Liver (tissue), 9 donors: ENCODE data around the gene TACC2. TPM values are rescaled to one million over a fixed set of nuclear protein-coding genes. Genes with fewer than 3 reads are reported as not detected.

Experiments used
- DNase-seq: peaks from one replicate; pipeline ENCODE4 v3.0.0-alpha.2; 2017; ENCODE audit warnings: low spot score
- H3K27ac ChIP-seq, 2 donors: one replicate each; pipeline ENCODE4 v1.7.0; 2013; ENCODE audit warnings: inconsistent platforms in 2 of 2, low read length in 2 of 2, control low read depth in 1 of 2, low read depth in 1 of 2, mild to moderate bottlenecking in 1 of 2
- H3K27me3 ChIP-seq, 4 donors: one replicate each; pipeline versions ENCODE4 v1.6.1 to v1.7.0; 2013; ENCODE audit warnings: low read length in 3 of 4, inconsistent platforms in 1 of 4, mild to moderate bottlenecking in 1 of 4, moderate library complexity in 1 of 4; ENCODE audit not compliant: control insufficient read depth in 4 of 4, insufficient read depth in 4 of 4
- H3K36me3 ChIP-seq, 4 donors: one replicate each; pipeline versions ENCODE4 v1.6.1 to v1.7.0; 2013; ENCODE audit warnings: low read length in 3 of 4, mild to moderate bottlenecking in 3 of 4, low read depth in 1 of 4, moderate library complexity in 1 of 4; ENCODE audit not compliant: control insufficient read depth in 4 of 4, insufficient read depth in 3 of 4
- H3K4me1 ChIP-seq, 4 donors: one replicate each; pipeline versions ENCODE4 v1.6.1 to v1.7.0; 2013; ENCODE audit warnings: low read length in 3 of 4, mild to moderate bottlenecking in 3 of 4, moderate library complexity in 1 of 4; ENCODE audit not compliant: control insufficient read depth in 4 of 4, insufficient read depth in 4 of 4
- H3K4me3 ChIP-seq, 3 donors: one replicate each; pipeline versions ENCODE4 v1.6.1 to v1.7.0; 2013; ENCODE audit warnings: low read length in 3 of 3, control low read depth in 1 of 3, low read depth in 1 of 3, mild to moderate bottlenecking in 1 of 3
- H3K9ac ChIP-seq, 2 donors: one replicate each; pipeline ENCODE4 v1.7.0; 2013; ENCODE audit warnings: low read length in 2 of 2, mild to moderate bottlenecking in 2 of 2, moderate library complexity in 2 of 2, control low read depth in 1 of 2, low read depth in 1 of 2
- H3K9me3 ChIP-seq, 4 donors: one replicate each; pipeline versions ENCODE4 v1.6.1 to v1.7.0; 2013; ENCODE audit warnings: low read length in 3 of 4; ENCODE audit not compliant: control insufficient read depth in 4 of 4
- EGR1 ChIP-seq, 2 donors: IDR thresholded peaks; 2 replicates each; pipeline ENCODE4 v1.6.1; 2016 to 2018; ENCODE audit warnings: antibody characterized with exemption in 2 of 2, low read depth in 2 of 2
- FOXA1 ChIP-seq: IDR thresholded peaks from 2 replicates; pipeline ENCODE4 v1.6.1; 2016; ENCODE audit warnings: antibody characterized with exemption
- FOXA2 ChIP-seq: IDR thresholded peaks from 2 replicates; pipeline ENCODE4 v1.6.1; 2016; ENCODE audit warnings: antibody characterized with exemption
- GABPA ChIP-seq, 2 donors: IDR thresholded peaks in 1 of 2; conservative IDR thresholded peaks in 1 of 2; 2 replicates each; pipeline ENCODE4 v1.6.1; 2016; ENCODE audit warnings: antibody characterized with exemption in 2 of 2, mild to moderate bottlenecking in 1 of 2, moderate library complexity in 1 of 2
- HNF4A ChIP-seq, 2 donors: conservative IDR thresholded peaks; 2 replicates each; pipeline ENCODE4 v1.6.1; 2016; ENCODE audit warnings: antibody characterized with exemption in 2 of 2, mild to moderate bottlenecking in 2 of 2
- HNF4G ChIP-seq: IDR thresholded peaks from 2 replicates; pipeline ENCODE4 v1.6.1; 2016; ENCODE audit warnings: antibody characterized with exemption
- JUND ChIP-seq, 2 donors: IDR thresholded peaks; 2 replicates each; pipeline ENCODE4 v1.6.1; 2016; ENCODE audit warnings: antibody characterized with exemption in 2 of 2
- MAX ChIP-seq: IDR thresholded peaks from 2 replicates; pipeline ENCODE4 v1.6.1; 2016; ENCODE audit warnings: antibody characterized with exemption
- NR2F2 ChIP-seq: IDR thresholded peaks from 2 replicates; pipeline ENCODE4 v1.6.1; 2016; ENCODE audit warnings: antibody characterized with exemption
- RAD21 ChIP-seq, 2 donors: IDR thresholded peaks; 2 replicates each; pipeline ENCODE4 v1.6.1; 2016; ENCODE audit warnings: antibody characterized with exemption in 2 of 2, mild to moderate bottlenecking in 2 of 2
- REST ChIP-seq: IDR thresholded peaks from 2 replicates; pipeline ENCODE4 v1.6.1; 2016; ENCODE audit warnings: antibody characterized with exemption, mild to moderate bottlenecking
- RXRA ChIP-seq, 2 donors: IDR thresholded peaks; 2 replicates each; pipeline ENCODE4 v1.6.1; 2017 to 2018; ENCODE audit warnings: antibody characterized with exemption in 2 of 2, mild to moderate bottlenecking in 1 of 2
- SP1 ChIP-seq: IDR thresholded peaks from 2 replicates; pipeline ENCODE4 v1.6.1; 2018; ENCODE audit warnings: antibody characterized with exemption, mild to moderate bottlenecking
- TAF1 ChIP-seq: conservative IDR thresholded peaks from 2 replicates; pipeline ENCODE4 v1.6.1; 2016; ENCODE audit warnings: antibody characterized with exemption, mild to moderate bottlenecking
- YY1 ChIP-seq: IDR thresholded peaks from 2 replicates; pipeline ENCODE4 v1.6.1; 2016; ENCODE audit warnings: antibody characterized with exemption, mild to moderate bottlenecking
- WGBS: extraction: QIAGEN DNeasy Blood & Tissue Kit; methylation state at CpG from one replicate; pipeline ENCODE4 v1.1.7; 2013; 5-methylcytosine and 5-hydroxymethylcytosine counted together
- polyA plus RNA-seq, 2 donors: library from polyadenylated mRNA; stranded (reverse) in 1 of 2; unstranded in 1 of 2; fragments of 200-250 nt in 1 of 2; fragments of >200 nt in 1 of 2; fragmentation: Nextera tagmentation in 1 of 2; extraction: Ambion mirVana in 1 of 2; gene quantifications; one replicate each; pipeline versions ENCODE4 v1.2.1 to v1.2.3, GENCODE V29; 2013 to 2015
- total RNA-seq, 2 donors: library from RNA; depleted of rRNA; stranded (reverse); fragments of >200 nt; gene quantifications; one replicate each; pipeline ENCODE4 v1.2.3, GENCODE V29; 2014
- TF ChIP-seq, protein P1 (sequence below): IDR thresholded peaks from 2 replicates; pipeline ENCODE4 v1.6.1; 2016; ENCODE audit warnings: antibody characterized with exemption
- TF ChIP-seq, protein P2 (sequence below): IDR thresholded peaks from 2 replicates; pipeline ENCODE4 v1.6.1; 2016; ENCODE audit warnings: antibody characterized with exemption
- TF ChIP-seq, protein P3 (sequence below): fragments of 150-350 bp; IDR thresholded peaks from 2 replicates; pipeline ENCODE4 v1.5.1; 2017; ENCODE audit warnings: improper control_type of control experiment, low read depth, low read length; ENCODE audit not compliant: missing input control
- donor health status: healthy.
- donor health status: healthy.
- donor health status: healthy.
- donor health status: healthy.
- donor health status: healthy.

TACC2 gene
- total and polyA plus RNA-seq, 4 donors = 1.5 to 9.1 (median 7.8) TPM

DNA sequence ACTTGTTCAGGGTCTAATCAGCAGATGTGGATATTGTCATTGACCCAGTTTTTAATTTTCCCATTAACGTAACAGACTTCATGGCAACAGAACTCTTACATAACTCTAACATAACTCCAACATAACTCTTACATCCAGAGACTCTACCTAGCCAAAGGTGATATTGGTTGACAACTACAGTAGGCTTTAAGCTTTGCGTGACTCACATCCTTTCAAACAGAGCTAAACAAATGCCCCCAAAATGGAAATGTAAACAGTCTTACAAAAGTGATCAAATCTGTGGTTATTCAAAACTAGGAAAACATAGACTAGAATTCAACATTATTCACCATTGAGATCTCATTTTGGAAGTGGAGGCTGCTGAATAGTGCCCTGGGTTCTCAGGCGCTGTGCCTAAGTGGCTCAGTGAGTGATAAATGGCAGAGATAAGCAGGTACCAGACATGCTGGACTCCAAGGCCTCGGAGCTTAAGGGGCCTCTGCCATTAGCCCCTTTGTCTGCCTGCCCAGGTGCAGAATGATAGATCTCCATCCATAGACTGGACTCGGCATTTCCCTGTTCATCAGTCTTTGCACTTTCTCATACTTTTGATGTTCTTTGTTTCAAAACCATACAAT is 247.8 kb downstream of the TACC2 start:
- Histone ChIP-seq H3K4me3 (no peak overlapping the region), H3K27ac (no peak overlapping the region), H3K36me3 (peaks cover 0 to 25% (median 10%) of the 10 kb centered on the region in 4 donors), H3K27me3 (no peaks in the 10 kb centered on the region), H3K9me3 (no peaks in the 10 kb centered on the region), H3K4me1 (no peaks in the 10 kb centered on the region), H3K9ac (no peak overlapping the region)
- 98% methylated on average over 5 of the region's 5 CpGs for WGBS
- no peak for DNase-seq
- no peak for TF ChIP-seq YY1
- TF ChIP-seq NR2F2 = no peak
- TF ChIP-seq FOXA2 = no peak
- no peak for TF ChIP-seq JUND (IDR thresholded peaks at IDR 0.05)
- TF ChIP-seq HNF4G = no peak
- TF ChIP-seq HNF4A (conservative IDR thresholded peaks at IDR 0.05) = no peak
- TF ChIP-seq, protein P1, sequence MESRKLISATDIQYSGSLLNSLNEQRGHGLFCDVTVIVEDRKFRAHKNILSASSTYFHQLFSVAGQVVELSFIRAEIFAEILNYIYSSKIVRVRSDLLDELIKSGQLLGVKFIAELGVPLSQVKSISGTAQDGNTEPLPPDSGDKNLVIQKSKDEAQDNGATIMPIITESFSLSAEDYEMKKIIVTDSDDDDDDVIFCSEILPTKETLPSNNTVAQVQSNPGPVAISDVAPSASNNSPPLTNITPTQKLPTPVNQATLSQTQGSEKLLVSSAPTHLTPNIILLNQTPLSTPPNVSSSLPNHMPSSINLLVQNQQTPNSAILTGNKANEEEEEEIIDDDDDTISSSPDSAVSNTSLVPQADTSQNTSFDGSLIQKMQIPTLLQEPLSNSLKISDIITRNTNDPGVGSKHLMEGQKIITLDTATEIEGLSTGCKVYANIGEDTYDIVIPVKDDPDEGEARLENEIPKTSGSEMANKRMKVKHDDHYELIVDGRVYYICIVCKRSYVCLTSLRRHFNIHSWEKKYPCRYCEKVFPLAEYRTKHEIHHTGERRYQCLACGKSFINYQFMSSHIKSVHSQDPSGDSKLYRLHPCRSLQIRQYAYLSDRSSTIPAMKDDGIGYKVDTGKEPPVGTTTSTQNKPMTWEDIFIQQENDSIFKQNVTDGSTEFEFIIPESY = no peak
- no peak for TF ChIP-seq TAF1
- TF ChIP-seq GABPA (IDR thresholded peaks at IDR 0.05 in 1 of 2, conservative IDR thresholded peaks at IDR 0.05 in 1 of 2) = no peak
- no peak for TF ChIP-seq SP1
- TF ChIP-seq RXRA (IDR thresholded peaks at IDR 0.05) = no peak
- TF ChIP-seq, protein P2, sequence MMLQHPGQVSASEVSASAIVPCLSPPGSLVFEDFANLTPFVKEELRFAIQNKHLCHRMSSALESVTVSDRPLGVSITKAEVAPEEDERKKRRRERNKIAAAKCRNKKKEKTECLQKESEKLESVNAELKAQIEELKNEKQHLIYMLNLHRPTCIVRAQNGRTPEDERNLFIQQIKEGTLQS = no peak
- TF ChIP-seq, protein P3, sequence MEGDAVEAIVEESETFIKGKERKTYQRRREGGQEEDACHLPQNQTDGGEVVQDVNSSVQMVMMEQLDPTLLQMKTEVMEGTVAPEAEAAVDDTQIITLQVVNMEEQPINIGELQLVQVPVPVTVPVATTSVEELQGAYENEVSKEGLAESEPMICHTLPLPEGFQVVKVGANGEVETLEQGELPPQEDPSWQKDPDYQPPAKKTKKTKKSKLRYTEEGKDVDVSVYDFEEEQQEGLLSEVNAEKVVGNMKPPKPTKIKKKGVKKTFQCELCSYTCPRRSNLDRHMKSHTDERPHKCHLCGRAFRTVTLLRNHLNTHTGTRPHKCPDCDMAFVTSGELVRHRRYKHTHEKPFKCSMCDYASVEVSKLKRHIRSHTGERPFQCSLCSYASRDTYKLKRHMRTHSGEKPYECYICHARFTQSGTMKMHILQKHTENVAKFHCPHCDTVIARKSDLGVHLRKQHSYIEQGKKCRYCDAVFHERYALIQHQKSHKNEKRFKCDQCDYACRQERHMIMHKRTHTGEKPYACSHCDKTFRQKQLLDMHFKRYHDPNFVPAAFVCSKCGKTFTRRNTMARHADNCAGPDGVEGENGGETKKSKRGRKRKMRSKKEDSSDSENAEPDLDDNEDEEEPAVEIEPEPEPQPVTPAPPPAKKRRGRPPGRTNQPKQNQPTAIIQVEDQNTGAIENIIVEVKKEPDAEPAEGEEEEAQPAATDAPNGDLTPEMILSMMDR = no peak
- TF ChIP-seq MAX = no peak
- TF ChIP-seq RAD21 (IDR thresholded peaks at IDR 0.05) = no peak
- TF ChIP-seq REST = no peak
- TF ChIP-seq EGR1 (IDR thresholded peaks at IDR 0.05; ENCODE audit: low read depth in 2 of 2) = no peak
- TF ChIP-seq FOXA1 = no peak
